Measurements from ENCODE around the gene BHMT2. TPM values are rescaled to one million over a fixed set of nuclear protein-coding genes. Genes with fewer than 3 reads are reported as not detected.

The BHMT2 gene
- total RNA-seq (2014; rRNA removed; shearing (Covaris generic)), result not detected in 2 replicates

- no peak for DNase-seq (ENCODE audit: low read depth)
These were observed at the start of gene BHMT2, which contains the start of gene DMGDH for GRCh38 chr5:79069488-79070349. Gene BHMT2, plus strand, starts transcription at chr5:79069767. Its CDS starts 16 bp downstream, at chr5:79069783. Gene DMGDH, minus strand, starts transcription at chr5:79069674. Its CDS starts 54 bp downstream, at chr5:79069620.

- peak; percentile 61 for DNase-seq (ENCODE audit: low read depth)
These were observed 48.6 kb upstream of the BHMT2 start for GRCh38 chr5:79020861-79021561.

- no peak for DNase-seq (ENCODE audit: low read depth)
These were observed 47.8 kb upstream of the BHMT2 start for GRCh38 chr5:79021753-79022152.

- no peak for DNase-seq (ENCODE audit: low read depth)
These were observed 46.8 kb upstream of the BHMT2 start for GRCh38 chr5:79022771-79023170.

GRCh38 chr5:79023348-79023747 lies 46.2 kb upstream of the BHMT2 start:
- DNase-seq (ENCODE audit: low read depth), result no peak

GRCh38 chr5:79023947-79024346 lies 45.6 kb upstream of the BHMT2 start:
- DNase-seq (ENCODE audit: low read depth), result no peak

GRCh38 chr5:79025054-79025472 lies 44.5 kb upstream of the BHMT2 start:
- DNase-seq (ENCODE audit: low read depth), result peak; percentile 49

GRCh38 chr5:79030663-79031484 lies 38.7 kb upstream of the BHMT2 start:
- no peak for DNase-seq (ENCODE audit: low read depth)

- DNase-seq (ENCODE audit: low read depth), result no peak
These were observed 38.1 kb upstream of the BHMT2 start for GRCh38 chr5:79031485-79031867.

- DNase-seq (ENCODE audit: low read depth), result peak; percentile 17
These were observed 37.4 kb upstream of the BHMT2 start for GRCh38 chr5:79032031-79032695.

- DNase-seq (ENCODE audit: low read depth), result no peak
These were observed 36.8 kb upstream of the BHMT2 start for GRCh38 chr5:79032782-79033181.

- no peak for DNase-seq (ENCODE audit: low read depth)
These were observed 34.3 kb upstream of the BHMT2 start for GRCh38 chr5:79035237-79035636.

GRCh38 chr5:79036769-79037168 lies 32.8 kb upstream of the BHMT2 start:
- DNase-seq (ENCODE audit: low read depth), result no peak

- DNase-seq (ENCODE audit: low read depth), result no peak
These were observed 27.4 kb upstream of the BHMT2 start for GRCh38 chr5:79042188-79042587.

- DNase-seq (ENCODE audit: low read depth), result no peak
These were observed 22.4 kb upstream of the BHMT2 start for GRCh38 chr5:79047199-79047598.

- no peak for DNase-seq (ENCODE audit: low read depth)
These were observed 21.1 kb upstream of the BHMT2 start for GRCh38 chr5:79048437-79048836.

GRCh38 chr5:79050498-79050897 lies 19.1 kb upstream of the BHMT2 start:
- DNase-seq (ENCODE audit: low read depth), result no peak

- DNase-seq (ENCODE audit: low read depth), result no peak
These were observed 16.2 kb upstream of the BHMT2 start for GRCh38 chr5:79053321-79053720.

GRCh38 chr5:79055017-79055416 lies 14.6 kb upstream of the BHMT2 start:
- DNase-seq (ENCODE audit: low read depth), result no peak

- no peak for DNase-seq (ENCODE audit: low read depth)
These were observed 12.7 kb upstream of the BHMT2 start for GRCh38 chr5:79056847-79057246.

- DNase-seq (ENCODE audit: low read depth), result no peak
These were observed 9.9 kb upstream of the BHMT2 start for GRCh38 chr5:79059674-79060073.

Data from M059J (cell line).